ENCODE results near the gene SCAPER.
"Not testable (repeated sequence)": the region's sequence is repeated elsewhere in the genome, so short reads cannot be mapped to it uniquely, and the experiment has no call there.

The SCAPER gene

DNA sequence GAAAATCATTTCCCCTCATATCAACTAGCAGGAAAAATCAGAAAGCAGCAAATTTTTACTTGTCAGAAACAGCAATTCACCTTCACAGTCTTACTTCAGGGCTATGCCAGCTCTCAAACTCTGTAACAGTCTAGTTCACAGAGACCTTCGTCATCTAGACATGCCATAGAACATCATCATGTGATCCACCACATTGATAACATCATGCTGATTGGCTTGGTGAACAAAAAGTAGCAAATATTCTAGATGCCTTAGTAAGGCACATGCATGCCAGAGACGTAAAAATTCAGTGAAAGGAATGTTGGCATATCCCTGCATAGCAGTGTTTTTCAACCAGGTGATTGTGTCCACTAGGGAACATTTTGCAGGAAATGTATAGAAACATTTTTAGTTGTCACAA is 8.6 kb upstream of the SCAPER start:
- Histone ChIP-seq H3K4me1 (ENCODE audit: control insufficient read depth in 1 of 2, insufficient read depth in 2 of 2, low read length in 2 of 2) (no peaks in the 10 kb centered on the region), H3K9ac (ENCODE audit: low read depth in 1 of 2, low read length in 2 of 2) (no peak overlapping the region), H3K9me3 (ENCODE audit: control insufficient read depth in 1 of 2, low read length in 2 of 2) (no peaks in the 10 kb centered on the region), H3K4me3 (ENCODE audit: low read depth in 1 of 2, low read length in 2 of 2) (no peak overlapping the region), H3K36me3 (ENCODE audit: control insufficient read depth in 1 of 2, insufficient read depth in 2 of 2, low read length in 2 of 2) (no peaks in the 10 kb centered on the region), H3K27ac (ENCODE audit: low read depth, low read length) (no peak overlapping the region), H3K27me3 (ENCODE audit: control insufficient read depth in 1 of 2, insufficient read depth in 2 of 2, low read length in 2 of 2) (no peaks in the 10 kb centered on the region)

DNA sequence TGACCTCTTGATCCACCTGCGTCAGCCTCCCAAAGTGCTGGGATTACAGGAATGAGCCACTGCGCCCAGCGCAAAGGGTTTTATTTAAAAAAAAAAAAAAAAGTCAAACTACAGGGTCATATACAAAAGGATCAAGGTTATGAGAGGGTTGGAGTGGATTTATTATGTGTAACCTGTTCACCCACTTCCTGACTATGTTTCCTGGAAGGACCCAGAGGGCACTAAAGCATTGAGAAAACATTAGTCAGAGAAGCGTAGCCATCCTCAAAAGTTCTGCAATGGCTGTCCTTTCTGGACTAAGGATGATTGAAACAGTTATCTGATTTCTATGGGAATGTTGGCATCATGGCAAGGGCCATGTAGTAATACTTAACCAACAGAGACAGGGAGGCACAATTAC is 7.3 kb upstream of the SCAPER start:
- Histone ChIP-seq H3K27me3 (ENCODE audit: control insufficient read depth in 1 of 2, insufficient read depth in 2 of 2, low read length in 2 of 2) (no peaks in the 10 kb centered on the region), H3K36me3 (ENCODE audit: control insufficient read depth in 1 of 2, insufficient read depth in 2 of 2, low read length in 2 of 2) (no peaks in the 10 kb centered on the region), H3K9me3 (ENCODE audit: control insufficient read depth in 1 of 2, low read length in 2 of 2) (no peaks in the 10 kb centered on the region), H3K4me3 (ENCODE audit: low read depth in 1 of 2, low read length in 2 of 2) (no peak overlapping the region), H3K27ac (ENCODE audit: low read depth, low read length) (no peak overlapping the region), H3K4me1 (ENCODE audit: control insufficient read depth in 1 of 2, insufficient read depth in 2 of 2, low read length in 2 of 2) (no peaks in the 10 kb centered on the region), H3K9ac (ENCODE audit: low read depth in 1 of 2, low read length in 2 of 2) (no peak overlapping the region)

DNA sequence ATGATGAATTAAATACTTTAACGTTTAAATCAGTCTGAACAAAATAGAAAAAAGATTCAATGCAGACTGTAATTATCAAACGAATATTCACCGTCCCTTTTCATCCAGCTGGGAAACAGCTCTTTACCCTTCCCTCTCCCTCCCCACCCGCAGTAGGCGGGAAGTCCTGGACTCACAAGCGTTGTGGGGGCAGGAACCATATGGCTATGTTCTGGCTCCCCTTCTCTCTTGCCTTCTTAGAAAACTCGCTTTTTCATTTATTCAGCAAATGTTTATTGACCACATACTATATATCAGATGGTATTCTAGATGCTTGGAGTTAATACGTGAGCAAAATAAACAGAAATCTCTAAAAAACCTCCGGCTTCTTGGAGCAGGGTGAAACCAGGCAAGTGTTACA is 715 bp upstream of the SCAPER start:
- Histone ChIP-seq H3K9me3 (ENCODE audit: control insufficient read depth in 1 of 2, low read length in 2 of 2) (no peaks in the 10 kb centered on the region), H3K36me3 (ENCODE audit: control insufficient read depth in 1 of 2, insufficient read depth in 2 of 2, low read length in 2 of 2) (no peaks in the 10 kb centered on the region), H3K27ac (ENCODE audit: low read depth, low read length) (no peak overlapping the region), H3K27me3 (ENCODE audit: control insufficient read depth in 1 of 2, insufficient read depth in 2 of 2, low read length in 2 of 2) (no peaks in the 10 kb centered on the region), H3K4me3 (ENCODE audit: low read depth in 1 of 2, low read length in 2 of 2) (peak overlapping the region; percentile 71 to 90), H3K9ac (ENCODE audit: low read depth in 1 of 2, low read length in 2 of 2) (peak overlapping the region; percentile 56 to 84), H3K4me1 (ENCODE audit: control insufficient read depth in 1 of 2, insufficient read depth in 2 of 2, low read length in 2 of 2) (peaks cover 23% of the 10 kb centered on the region in 2 donors)

DNA sequence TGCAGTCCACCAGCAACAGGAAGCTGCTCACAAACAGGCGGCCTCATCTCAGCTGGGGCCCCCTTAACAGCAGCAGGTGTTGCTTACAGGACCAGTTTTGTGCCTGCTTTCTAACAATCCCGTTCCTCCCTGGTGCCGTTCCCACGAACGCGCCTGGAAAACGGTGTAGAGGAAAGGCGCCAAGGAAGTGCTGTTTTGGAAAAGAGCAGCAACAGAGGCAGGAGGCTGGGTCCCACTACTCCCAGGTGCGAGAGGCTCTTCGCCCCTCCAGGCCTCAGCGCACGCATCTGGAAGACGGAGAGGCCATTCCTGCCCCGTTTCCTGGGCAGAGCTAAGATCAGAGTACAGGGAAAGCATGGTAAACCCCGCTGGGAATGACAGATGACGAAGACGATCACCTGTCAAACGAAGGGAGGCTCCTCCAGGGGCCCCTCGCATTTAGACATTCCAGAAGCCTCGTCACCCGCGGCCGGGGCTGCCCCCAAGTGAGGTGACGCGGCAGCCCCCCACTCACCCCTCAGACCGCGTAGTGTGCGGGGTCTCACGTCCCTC is 603 bp downstream of the SCAPER start:
- H3K27ac ChIP-seq (ENCODE audit: low read depth, low read length): peak overlapping the region; percentile 79
- H3K9ac ChIP-seq (ENCODE audit: low read depth in 1 of 2, low read length in 2 of 2): peak overlapping the region; percentile 56 to 84
- H3K36me3 ChIP-seq (ENCODE audit: control insufficient read depth in 1 of 2, insufficient read depth in 2 of 2, low read length in 2 of 2): no peaks in the 10 kb centered on the region
- H3K9me3 ChIP-seq (ENCODE audit: control insufficient read depth in 1 of 2, low read length in 2 of 2): no peaks in the 10 kb centered on the region
- no peaks in the 10 kb centered on the region for H3K27me3 ChIP-seq (ENCODE audit: control insufficient read depth in 1 of 2, insufficient read depth in 2 of 2, low read length in 2 of 2)
- H3K4me3 ChIP-seq (ENCODE audit: low read depth in 1 of 2, low read length in 2 of 2): peak overlapping the region; percentile 71 to 90
- H3K4me1 ChIP-seq (ENCODE audit: control insufficient read depth in 1 of 2, insufficient read depth in 2 of 2, low read length in 2 of 2): peaks cover 23% of the 10 kb centered on the region in 2 donors

DNA sequence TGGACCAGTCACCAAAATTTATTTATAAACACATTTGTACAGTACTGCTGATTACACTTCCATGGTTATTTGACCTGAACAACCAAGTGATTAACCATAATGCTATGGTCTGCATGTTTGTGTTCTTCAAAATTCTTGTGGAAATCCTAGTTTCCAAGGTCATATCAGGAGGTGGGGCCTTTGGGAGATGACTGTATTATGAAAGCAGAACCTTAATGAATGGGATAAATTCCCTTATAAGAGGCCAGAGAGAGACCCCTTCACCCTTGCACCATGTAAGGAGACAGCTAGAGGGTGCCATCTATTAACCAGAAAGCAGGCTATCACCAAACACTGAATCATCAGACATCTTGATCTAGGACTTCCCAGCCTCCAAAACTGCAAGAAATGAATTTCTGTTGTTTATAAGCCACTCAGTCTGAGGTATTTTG is 1.9 kb downstream of the SCAPER start:
- Histone ChIP-seq H3K4me3 (ENCODE audit: low read depth in 1 of 2, low read length in 2 of 2) (peak overlapping the region in 1 of 2 donors; percentile 3), H3K27me3 (ENCODE audit: control insufficient read depth in 1 of 2, insufficient read depth in 2 of 2, low read length in 2 of 2) (no peaks in the 10 kb centered on the region), H3K9me3 (ENCODE audit: control insufficient read depth in 1 of 2, low read length in 2 of 2) (no peaks in the 10 kb centered on the region), H3K9ac (ENCODE audit: low read depth in 1 of 2, low read length in 2 of 2) (no peak overlapping the region), H3K27ac (ENCODE audit: low read depth, low read length) (no peak overlapping the region), H3K4me1 (ENCODE audit: control insufficient read depth in 1 of 2, insufficient read depth in 2 of 2, low read length in 2 of 2) (peaks cover 23% of the 10 kb centered on the region in 2 donors), H3K36me3 (ENCODE audit: control insufficient read depth in 1 of 2, insufficient read depth in 2 of 2, low read length in 2 of 2) (no peaks in the 10 kb centered on the region)

DNA sequence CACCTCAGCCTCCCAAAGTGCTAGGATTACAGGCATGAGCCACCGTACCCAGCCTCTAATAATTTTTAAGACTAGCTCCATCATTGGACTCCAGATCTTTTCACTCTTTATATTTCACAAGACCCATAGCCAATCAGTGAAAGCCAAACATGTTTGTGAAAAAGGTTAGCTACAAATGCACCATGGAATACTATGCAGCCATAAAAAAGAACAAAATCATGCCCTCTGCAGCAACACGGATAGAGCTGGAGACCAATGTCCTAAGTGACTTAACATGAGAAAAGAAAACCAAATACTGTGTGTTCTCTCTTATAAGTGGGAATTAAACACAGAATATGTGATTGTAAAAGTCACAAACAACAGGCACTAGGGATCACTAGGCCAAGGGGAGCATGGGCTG is 3.2 kb downstream of the SCAPER start:
- no peaks in the 10 kb centered on the region for H3K36me3 ChIP-seq (ENCODE audit: control insufficient read depth in 1 of 2, insufficient read depth in 2 of 2, low read length in 2 of 2)
- H3K27me3 ChIP-seq (ENCODE audit: control insufficient read depth in 1 of 2, insufficient read depth in 2 of 2, low read length in 2 of 2): no peaks in the 10 kb centered on the region
- H3K4me3 ChIP-seq (ENCODE audit: low read depth in 1 of 2, low read length in 2 of 2): no peak overlapping the region
- H3K27ac ChIP-seq (ENCODE audit: low read depth, low read length): no peak overlapping the region
- peaks cover 23% of the 10 kb centered on the region in 2 donors for H3K4me1 ChIP-seq (ENCODE audit: control insufficient read depth in 1 of 2, insufficient read depth in 2 of 2, low read length in 2 of 2)
- H3K9me3 ChIP-seq (ENCODE audit: control insufficient read depth in 1 of 2, low read length in 2 of 2): no peaks in the 10 kb centered on the region
- H3K9ac ChIP-seq (ENCODE audit: low read depth in 1 of 2, low read length in 2 of 2): no peak overlapping the region

DNA sequence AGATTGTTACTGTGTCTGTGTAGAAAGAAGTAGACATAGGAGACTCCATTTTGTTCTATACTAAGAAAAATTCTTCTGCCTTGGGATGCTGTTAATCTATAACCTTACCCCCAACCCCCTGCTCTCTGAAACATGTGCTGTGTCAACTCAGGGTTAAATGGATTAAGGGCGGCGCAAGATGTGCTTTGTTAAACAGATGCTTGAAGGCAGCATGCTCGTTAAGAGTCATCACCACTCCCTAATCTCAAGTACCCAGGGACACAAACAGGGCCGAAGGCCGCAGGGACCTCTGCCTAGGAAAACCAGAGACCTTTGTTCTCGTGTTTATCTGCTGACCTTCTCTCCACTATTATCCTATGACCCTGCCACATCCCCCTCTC is 5.2 kb downstream of the SCAPER start:
- H3K9ac ChIP-seq (ENCODE audit: low read depth in 1 of 2, low read length in 2 of 2); H3K27me3 ChIP-seq (ENCODE audit: control insufficient read depth in 1 of 2, insufficient read depth in 2 of 2, low read length in 2 of 2); H3K9me3 ChIP-seq (ENCODE audit: control insufficient read depth in 1 of 2, low read length in 2 of 2); H3K4me3 ChIP-seq (ENCODE audit: low read depth in 1 of 2, low read length in 2 of 2); H3K27ac ChIP-seq (ENCODE audit: low read depth, low read length); H3K36me3 ChIP-seq (ENCODE audit: control insufficient read depth in 1 of 2, insufficient read depth in 2 of 2, low read length in 2 of 2): not testable (repeated sequence)
- peaks cover 13% of the 10 kb centered on the region in 2 donors for H3K4me1 ChIP-seq (ENCODE audit: control insufficient read depth in 1 of 2, insufficient read depth in 2 of 2, low read length in 2 of 2)

DNA sequence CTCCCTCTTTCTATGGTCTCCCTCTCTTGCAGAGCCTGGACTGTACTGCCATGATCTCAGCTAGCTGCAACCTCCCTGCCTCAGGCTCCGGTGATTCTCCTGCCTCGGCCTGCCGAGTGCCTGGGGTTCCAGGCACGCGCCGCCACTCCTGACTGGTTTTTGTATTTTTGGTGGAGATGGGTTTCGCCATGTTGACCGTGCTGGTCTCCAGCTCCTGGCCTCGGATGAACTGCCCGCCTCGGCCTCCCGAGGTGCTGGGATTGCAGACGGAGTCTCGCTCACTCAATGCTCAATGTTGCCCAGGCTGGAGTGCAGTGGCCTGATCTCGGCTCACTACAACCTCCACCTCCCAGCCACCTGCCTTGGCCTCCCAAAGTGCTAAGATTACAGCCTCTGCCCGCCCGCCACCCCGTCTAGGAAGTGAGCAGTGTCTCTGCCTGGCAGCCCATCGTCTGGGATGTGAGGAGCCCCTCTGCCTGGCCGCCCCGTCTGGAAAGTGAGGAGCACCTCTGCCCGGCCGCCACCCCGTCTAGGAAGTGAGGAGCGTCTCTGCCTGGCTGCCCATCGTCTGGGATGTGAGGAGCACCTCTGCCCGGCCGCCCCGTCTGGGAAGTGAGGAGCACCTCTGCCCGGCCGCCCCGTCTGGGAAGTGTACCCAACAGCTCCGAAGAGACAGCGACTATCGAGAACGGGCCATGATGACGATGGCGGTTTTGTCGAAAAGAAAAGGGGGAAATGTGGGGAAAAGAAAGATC is 5.8 kb downstream of the SCAPER start:
- not testable (repeated sequence) for H3K9me3 ChIP-seq (ENCODE audit: control insufficient read depth in 1 of 2, low read length in 2 of 2); H3K9ac ChIP-seq (ENCODE audit: low read depth in 1 of 2, low read length in 2 of 2); H3K4me3 ChIP-seq (ENCODE audit: low read depth in 1 of 2, low read length in 2 of 2); H3K27me3 ChIP-seq (ENCODE audit: control insufficient read depth in 1 of 2, insufficient read depth in 2 of 2, low read length in 2 of 2); H3K36me3 ChIP-seq (ENCODE audit: control insufficient read depth in 1 of 2, insufficient read depth in 2 of 2, low read length in 2 of 2); H3K27ac ChIP-seq (ENCODE audit: low read depth, low read length)
- H3K4me1 ChIP-seq (ENCODE audit: control insufficient read depth in 1 of 2, insufficient read depth in 2 of 2, low read length in 2 of 2): peaks cover 10 to 13% of the 10 kb centered on the region in 2 donors

DNA sequence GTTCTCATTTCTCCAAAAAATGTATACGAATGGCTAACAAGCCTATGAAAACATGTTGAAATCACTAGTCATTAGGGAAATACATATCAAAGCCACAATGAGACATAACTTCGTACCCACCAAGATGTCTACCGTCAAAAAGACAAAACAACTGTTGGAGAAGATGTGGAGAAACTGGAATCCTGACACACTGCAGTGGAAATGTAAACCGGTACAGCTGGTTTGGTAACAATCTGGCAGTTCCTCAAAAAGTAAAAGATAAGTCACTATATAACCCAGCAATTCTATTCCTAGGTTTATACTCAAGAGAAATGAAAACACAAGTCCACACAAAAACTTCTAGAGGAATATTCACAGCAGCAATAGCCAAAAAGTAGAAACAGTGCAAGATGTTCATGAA is 7.0 kb downstream of the SCAPER start:
- Histone ChIP-seq H3K9ac (ENCODE audit: low read depth in 1 of 2, low read length in 2 of 2) (no peak overlapping the region), H3K27ac (ENCODE audit: low read depth, low read length) (no peak overlapping the region), H3K4me3 (ENCODE audit: low read depth in 1 of 2, low read length in 2 of 2) (no peak overlapping the region), H3K4me1 (ENCODE audit: control insufficient read depth in 1 of 2, insufficient read depth in 2 of 2, low read length in 2 of 2) (peaks cover 0 to under 1% of the 10 kb centered on the region in 2 donors), H3K9me3 (ENCODE audit: control insufficient read depth in 1 of 2, low read length in 2 of 2) (no peaks in the 10 kb centered on the region), H3K27me3 (ENCODE audit: control insufficient read depth in 1 of 2, insufficient read depth in 2 of 2, low read length in 2 of 2) (no peaks in the 10 kb centered on the region), H3K36me3 (ENCODE audit: control insufficient read depth in 1 of 2, insufficient read depth in 2 of 2, low read length in 2 of 2) (no peaks in the 10 kb centered on the region)

DNA sequence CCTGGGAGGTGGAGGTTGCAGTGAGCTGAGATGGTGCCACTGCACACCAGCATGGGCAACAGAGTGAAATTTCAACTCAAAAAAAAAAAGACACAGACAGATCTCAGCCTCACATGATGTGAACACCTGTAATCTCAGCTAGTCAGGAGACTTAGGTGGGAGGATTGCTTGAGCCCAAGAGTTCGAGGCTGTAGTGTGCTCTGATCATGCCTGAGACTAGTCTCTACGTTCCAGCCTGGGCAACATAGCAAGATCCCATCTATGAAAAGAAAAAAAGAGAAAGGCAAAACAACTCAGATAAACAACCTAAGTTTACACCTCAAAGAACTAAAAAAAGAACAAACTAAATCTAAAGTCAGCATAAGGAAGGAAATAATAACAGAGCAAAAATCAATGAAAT is 11.0 kb downstream of the SCAPER start:
- no peak overlapping the region for H3K9ac ChIP-seq (ENCODE audit: low read depth in 1 of 2, low read length in 2 of 2)
- no peaks in the 10 kb centered on the region for H3K9me3 ChIP-seq (ENCODE audit: control insufficient read depth in 1 of 2, low read length in 2 of 2)
- H3K4me1 ChIP-seq (ENCODE audit: control insufficient read depth in 1 of 2, insufficient read depth in 2 of 2, low read length in 2 of 2): no peaks in the 10 kb centered on the region
- H3K27me3 ChIP-seq (ENCODE audit: control insufficient read depth in 1 of 2, insufficient read depth in 2 of 2, low read length in 2 of 2): no peaks in the 10 kb centered on the region
- no peaks in the 10 kb centered on the region for H3K36me3 ChIP-seq (ENCODE audit: control insufficient read depth in 1 of 2, insufficient read depth in 2 of 2, low read length in 2 of 2)
- H3K4me3 ChIP-seq (ENCODE audit: low read depth in 1 of 2, low read length in 2 of 2): no peak overlapping the region
- H3K27ac ChIP-seq (ENCODE audit: low read depth, low read length): no peak overlapping the region
